HCT116 (cell line): ENCODE data around the gene FBXO34.

Experiments used
- CTCF ChIP-seq, 3 experiments: fragments of 200-600 bp in 1 of 3; sonication (generic) in 1 of 3; IDR thresholded peaks in 2 of 3; conservative IDR thresholded peaks in 1 of 3; 2 replicates each; pipeline ENCODE4 v1.5.1; 2012 to 2017; ENCODE audit warnings: low read depth in 2 of 3, low read length in 2 of 3, antibody characterized with exemption in 1 of 3, borderline replicate concordance in 1 of 3, control low read depth in 1 of 3, mild to moderate bottlenecking in 1 of 3, mixed read lengths in 1 of 3, mixed run types in 1 of 3, moderate library complexity in 1 of 3; ENCODE audit not compliant: insufficient read depth in 1 of 3
- EGR1 ChIP-seq: IDR thresholded peaks from 2 replicates; pipeline ENCODE4 v1.6.1; 2012; ENCODE audit warnings: low read depth
- REST ChIP-seq: IDR thresholded peaks from 2 replicates; pipeline ENCODE4 v1.6.1; 2012; ENCODE audit warnings: low read depth

- TF ChIP-seq CTCF (IDR thresholded peaks at IDR 0.05 in 2 of 3, conservative IDR thresholded peaks at IDR 0.05 in 1 of 3; ENCODE audit: borderline replicate concordance in 1 of 3, insufficient read depth in 1 of 3, low read depth in 2 of 3, low read length in 2 of 3) (no peak), EGR1 (no peak), REST (no peak)
These were observed 21.8 kb upstream of the FBXO34 start for GRCh38 chr14:55249423-55249822.
